Sigmoid colon (tissue), 4 donors: ENCODE results near the gene LRRD1.
"Not testable (repeated sequence)": the region's sequence is repeated elsewhere in the genome, so short reads cannot be mapped to it uniquely, and the experiment has no call there.

Experiments
- CTCF ChIP-seq, 4 experiments: fragments of 450-650 bp in 3 of 4; fragments of 200-600 bp in 1 of 4; IDR thresholded peaks; one replicate each; pipeline ENCODE4 v1.5.1; 2016 to 2019; ENCODE audit warnings: antibody characterized with exemption in 4 of 4, mild to moderate bottlenecking in 3 of 4, moderate library complexity in 2 of 4
- POLR2A ChIP-seq, 2 donors: fragments of 450-650 bp; IDR thresholded peaks; one replicate each; pipeline ENCODE4 v1.6.1; 2016; ENCODE audit warnings: antibody characterized with exemption in 2 of 2, mild to moderate bottlenecking in 2 of 2, moderate library complexity in 2 of 2
- POLR2AphosphoS5 ChIP-seq, 4 donors: sonication (generic); formaldehyde crosslinking; IDR thresholded peaks; one replicate each; pipeline ENCODE4 v1.6.1; 2017; ENCODE audit warnings: antibody characterized with exemption in 4 of 4

- not testable (repeated sequence) for TF ChIP-seq CTCF, POLR2A, POLR2AphosphoS5 (IDR thresholded peaks at IDR 0.05)
Observed at GRCh38 chr7:92102862-92103261, 76.1 kb downstream of the LRRD1 start.
